Measurements from ENCODE around the gene ATRIP.

DNA sequence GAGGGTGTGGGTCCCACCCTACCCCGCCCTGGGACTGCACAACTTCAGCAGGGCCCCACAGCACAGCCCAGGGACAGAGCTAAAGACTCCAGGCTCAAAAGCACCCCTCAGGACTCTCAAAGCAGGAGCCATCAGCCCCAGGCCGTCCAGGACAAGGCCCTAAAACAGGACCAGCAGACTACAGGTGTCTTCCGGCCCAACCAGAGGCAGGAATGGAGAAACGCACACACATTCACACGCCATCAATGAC lies 26.1 kb downstream of the ATRIP start:
- TF ChIP-seq EZH2 (IDR thresholded peaks at IDR 0.05) (no peak), POLR2AphosphoS5 (IDR thresholded peaks at IDR 0.05; ENCODE audit: borderline replicate concordance, low read depth, low read length) (no peak), FOXP2 (optimal IDR thresholded peaks at IDR 0.05; ENCODE audit: control extremely low read depth, extremely low read length, insufficient read depth) (no peak)
